HepG2 (cell line): ENCODE measurements around the gene DPP8. TPM values are rescaled to one million over a fixed set of nuclear protein-coding genes. Genes with fewer than 3 reads are reported as not detected.

Source experiments
- ATAC-seq: fragments of 200-7000 bp; cut with Tn5 transposase; 3 replicates; pipeline ENCODE4 v1.9.1; 2020; ENCODE audit warnings: mild to moderate bottlenecking, moderate library complexity
- BruUV-seq: library from RNA; stranded (reverse); fragments of 400-500 nt; replicated peaks from 2 replicates; lab custom pipeline; 2021; lab: Mats Ljungman, UMichigan
- CTCF ChIA-PET: fragments of 300-600 bp; formaldehyde crosslinking; extraction: SDS; loops from one replicate; lab custom pipeline; 2021; ENCODE audit warnings: low total read pairs, inconsistent platforms, low intra/inter-chr PET ratio; lab: Yijun Ruan, JAX
- POLR2A ChIA-PET: fragments of 350-600 bp; sonication (Branson Sonifier 250); formaldehyde crosslinking; loops from one replicate; lab custom pipeline; 2020; ENCODE audit warnings: antibody characterized with exemption, inconsistent platforms; lab: Yijun Ruan, JAX
- DNase-seq: peaks from one replicate; pipeline ENCODE4 v3.0.0-alpha.2; 2015; ENCODE audit warnings: low spot score
- FAIRE-seq: peaks from 3 replicates; lab custom pipeline; 2011; peaks lifted over from hg19 to GRCh38; lab: Jason Lieb, UNC
- H2AFZ ChIP-seq: one replicate; pipeline ENCODE4 v1.6.1; 2011; ENCODE audit warnings: low read length, inconsistent platforms
- H3K27ac ChIP-seq: fragments of 300-600 bp; 3 replicates; pipeline ENCODE4 v1.8.0; 2011; ENCODE audit warnings: mixed run types, mild to moderate bottlenecking, mixed read lengths, low read length, inconsistent platforms; ENCODE audit not compliant: insufficient read depth; ENCODE audit errors: extremely low read length
- H3K27me3 ChIP-seq, 2 experiments: fragments of 200-600 bp in 1 of 2; 2 replicates in 1 of 2; 3 replicates in 1 of 2; pipeline versions ENCODE4 v1.6.0 to v1.8.0; 2011; ENCODE audit warnings: low read length in 2 of 2, mild to moderate bottlenecking in 2 of 2, moderate library complexity in 2 of 2, inconsistent platforms in 1 of 2; ENCODE audit not compliant: insufficient read depth in 2 of 2, control insufficient read depth in 1 of 2
- H3K36me3 ChIP-seq, 2 experiments: fragments of 200-600 bp in 1 of 2; replicated peaks in 1 of 2; 2 replicates in 1 of 2; 3 replicates in 1 of 2; pipeline versions ENCODE4 v1.5.1 to v1.8.0; 2011; ENCODE audit warnings: low read length in 2 of 2, inconsistent platforms in 1 of 2; ENCODE audit not compliant: insufficient read depth in 2 of 2, control insufficient read depth in 1 of 2
- H3K4me1 ChIP-seq: 2 replicates; pipeline ENCODE4 v1.5.1; 2012; ENCODE audit warnings: low read length, inconsistent platforms; ENCODE audit not compliant: insufficient read depth
- H3K4me2 ChIP-seq: 2 replicates; pipeline ENCODE4 v1.6.0; 2011; ENCODE audit warnings: low read depth, low read length, inconsistent platforms
- H3K4me3 ChIP-seq, 3 experiments: fragments of 200-600 bp in 1 of 3; sonication (generic), shearing (Covaris generic) in 1 of 3; replicated peaks in 1 of 3; 2 replicates each; pipeline ENCODE4 v1.5.1; 2011 to 2016; ENCODE audit warnings: low read length in 3 of 3, inconsistent platforms in 2 of 3, low read depth in 2 of 3, mild to moderate bottlenecking in 2 of 3, control low read depth in 1 of 3, mixed read lengths in 1 of 3; ENCODE audit not compliant: insufficient read depth in 1 of 3
- H3K79me2 ChIP-seq: one replicate; pipeline ENCODE4 v1.6.1; 2011; ENCODE audit warnings: low read length, inconsistent platforms; ENCODE audit not compliant: insufficient read depth
- H3K9ac ChIP-seq: 2 replicates; pipeline ENCODE4 v1.6.0; 2011; ENCODE audit warnings: mild to moderate bottlenecking, low read depth, low read length, inconsistent platforms; ENCODE audit not compliant: insufficient read depth
- H3K9me3 ChIP-seq: 2 replicates; pipeline ENCODE4 v1.5.1; 2012; ENCODE audit warnings: mild to moderate bottlenecking, low read length
- H4K20me1 ChIP-seq: 2 replicates; pipeline ENCODE4 v1.6.0; 2011; ENCODE audit warnings: inconsistent platforms, mild to moderate bottlenecking, low read length, moderate library complexity; ENCODE audit not compliant: insufficient read depth
- KLF9 ChIP-seq: IDR thresholded peaks from 2 replicates; pipeline ENCODE4 v1.6.1; 2016; ENCODE audit warnings: low read depth
- MYC ChIP-seq: sonication (generic); formaldehyde crosslinking; IDR thresholded peaks from 2 replicates; pipeline ENCODE4 v1.9.0; 2021; ENCODE audit warnings: missing genetic modification reagents, borderline replicate concordance
- ZNF891 ChIP-seq: sonication (generic); formaldehyde crosslinking; IDR thresholded peaks from 2 replicates; pipeline ENCODE4 v1.5.0; 2020; ENCODE audit warnings: mild to moderate bottlenecking, missing genetic modification reagents
- WGBS: methylation state at CpG from one replicate; pipeline ENCODE4 v1.1.6; 2017; ENCODE audit warnings: low lambda C conversion rate; 5-methylcytosine and 5-hydroxymethylcytosine counted together
- in situ Hi-C: cut with HindIII; loops from 2 replicates; pipeline ENCODE4 v1.10.0; 2017; ENCODE audit warnings: low pct_unique_long_range_greater_than_20kb; ENCODE audit not compliant: extremely low pct_ligation_motif_present
- intact Hi-C: fragments of 100-400 bp; cut with micrococcal nuclease; formaldehyde crosslinking; loops from one replicate; pipeline ENCODE4 v1.10.0; 2022; ENCODE audit not compliant: unreplicated experiment
- polyA plus RNA-seq, 8 experiments: library from polyadenylated mRNA; depleted of rRNA in 3 of 8; stranded (reverse) in 7 of 8; unstranded in 1 of 8; fragments of >200 nt; fragmentation: Illumina TruSeq in 4 of 8; extraction: Trizol in 4 of 8; gene quantifications; 2 replicates each; pipeline versions ENCODE4 v1.2.1 to v1.2.3, GENCODE V29; 2011 to 2016; ENCODE audit warnings: low read depth in 4 of 8, missing spikeins in 1 of 8, mixed read lengths in 1 of 8; ENCODE audit not compliant: insufficient read depth in 1 of 8
- small RNA-seq, 3 experiments: library from RNA; depleted of rRNA; stranded (forward); fragments of <200 nt; gene quantifications; one replicate each; pipeline ENCODE3, GENCODE V24; 2012; ENCODE audit warnings: low read depth in 2 of 3, low replicate concordance in 1 of 3; ENCODE audit not compliant: insufficient read length in 3 of 3, insufficient read depth in 2 of 3
- total RNA-seq, 5 experiments: library from RNA; depleted of rRNA; stranded (reverse); fragments of >200 nt; fragmentation: Illumina TruSeq; extraction: Trizol; gene quantifications; 2 replicates each; pipeline ENCODE4 v1.2.3, GENCODE V29; 2016; ENCODE audit warnings: low read depth in 1 of 5

DPP8 gene
- total and polyA plus RNA-seq, 2 of the 13 experiments (the other 11 are each of a cell fraction or from before 2014, with no cell fraction given): 18.0 to 26.3 TPM

GRCh38 chr15:65393091-65393490 is 124.4 kb downstream of the DPP8 start:
- no peaks in the 10 kb centered on the region for H3K36me3 ChIP-seq
- intact Hi-C loops: no loop called here

More at GRCh38 chr15:65393091-65393490, 124.4 kb downstream of the DPP8 start:
- WGBS: 56% methylated on average over 9 of the region's 13 CpGs
- no TSS peak for BruUV-seq
- no peak overlapping the region for H3K4me2 ChIP-seq
- CTCF ChIA-PET: no interaction called here
- peaks cover 35% of the 10 kb centered on the region for H3K4me1 ChIP-seq
- ATAC-seq: no peak
- in situ Hi-C loops: no loop called here
- DNase-seq: no peak
- no peaks in the 10 kb centered on the region for H3K79me2 ChIP-seq
- no peak overlapping the region for H2AFZ ChIP-seq
- no peak overlapping the region for H3K9ac ChIP-seq
- H3K27me3 ChIP-seq: peaks cover 3 to 38% of the 10 kb centered on the region in 2 experiments; a peak in 4 of 5 replicates
- TF ChIP-seq ZNF891 (CRISPR knock-in tag) (no peak), MYC (CRISPR knock-in tag) (no peak), KLF9 (CRISPR knock-in tag) (no peak)
- no peaks in the 10 kb centered on the region for H3K9me3 ChIP-seq
- no peak overlapping the region for H3K4me3 ChIP-seq
- H4K20me1 ChIP-seq: no peaks in the 10 kb centered on the region
- FAIRE-seq: no peak
- POLR2A ChIA-PET: no interaction called here
- H3K27ac ChIP-seq: no peak overlapping the region

Small RNAs within 50 kb of the gene (small RNA-seq; reads per million reads assigned to genes)
- 0 reads per million in 3 experiments for gene AC105129.1
- gene RF00019: 0 reads per million in 3 experiments
- gene RNU6-19P: 0 reads per million in 3 experiments

Other genes with a start within 250 kb of the DPP8 start
- 6.7 and 6.8 TPM in 2 replicates for gene PARP16, start 230.8 kb downstream of the DPP8 start, total RNA-seq (2016; rRNA removed; fragmentation: Illumina TruSeq; extraction: Trizol)
- gene PARP16, start 230.8 kb downstream of the DPP8 start, polyA plus RNA-seq (2011; rRNA removed): 7.6 and 8.3 TPM in 2 replicates
- 292 and 3,645 TPM in 2 replicates for gene RNU5A-1, start 221.6 kb downstream of the DPP8 start, total RNA-seq (2016; rRNA removed; fragmentation: Illumina TruSeq; extraction: Trizol)
- gene RNU5A-1, start 221.6 kb downstream of the DPP8 start, polyA plus RNA-seq (2011; rRNA removed): not detected in 2 replicates
- 417 and 1,646 TPM in 2 replicates for gene RNU5B-1, start 213.0 kb downstream of the DPP8 start, total RNA-seq (2016; rRNA removed; fragmentation: Illumina TruSeq; extraction: Trizol)
- not detected in 2 replicates for gene RNU5B-1, start 213.0 kb downstream of the DPP8 start, polyA plus RNA-seq (2011; rRNA removed)
- 31.2 and 51.8 TPM in 2 replicates for gene IGDCC3, start 139.7 kb downstream of the DPP8 start, total RNA-seq (2016; rRNA removed; fragmentation: Illumina TruSeq; extraction: Trizol)
- 30.1 and 35.7 TPM in 2 replicates for gene IGDCC3, start 139.7 kb downstream of the DPP8 start, polyA plus RNA-seq (2011; rRNA removed)
- gene IGDCC4, start 94.7 kb downstream of the DPP8 start, total RNA-seq (2016; rRNA removed; fragmentation: Illumina TruSeq; extraction: Trizol): 0.87 and 1.1 TPM in 2 replicates
- 0.39 and 0.55 TPM in 2 replicates for gene IGDCC4, start 94.7 kb downstream of the DPP8 start, polyA plus RNA-seq (2011; rRNA removed)
- gene HACD3, start 12.8 kb upstream of the DPP8 start, total RNA-seq (2016; rRNA removed; fragmentation: Illumina TruSeq; extraction: Trizol): 108 and 161 TPM in 2 replicates
- gene HACD3, start 12.8 kb upstream of the DPP8 start, polyA plus RNA-seq (2011; rRNA removed): 71.5 and 73.6 TPM in 2 replicates
- 52.0 and 57.8 TPM in 2 replicates for gene INTS14, start 93.4 kb upstream of the DPP8 start, total RNA-seq (2016; rRNA removed; fragmentation: Illumina TruSeq; extraction: Trizol)
- gene INTS14, start 93.4 kb upstream of the DPP8 start, polyA plus RNA-seq (2011; rRNA removed): 32.9 and 41.4 TPM in 2 replicates
- 6.8 and 8.3 TPM in 2 replicates for gene SLC24A1, start 104.2 kb upstream of the DPP8 start, total RNA-seq (2016; rRNA removed; fragmentation: Illumina TruSeq; extraction: Trizol)
- 4.8 and 5.9 TPM in 2 replicates for gene SLC24A1, start 104.2 kb upstream of the DPP8 start, polyA plus RNA-seq (2011; rRNA removed)